Thymus (tissue), 11 donors: ENCODE measurements around the gene EXOC3L2. TPM values are rescaled to one million over a fixed set of nuclear protein-coding genes. Genes with fewer than 3 reads are reported as not detected.

Source experiments
- DNase-seq, 9 donors: peaks; one replicate each; pipeline ENCODE4 v3.0.0-alpha.2; 2013; ENCODE audit warnings: low spot score in 9 of 9, low read depth in 6 of 9, missing footprints in 1 of 9
- H3K27ac ChIP-seq, 2 donors: one replicate each; pipeline ENCODE4 v1.5.1; 2013; ENCODE audit warnings: control low read depth in 1 of 2, low read depth in 1 of 2, low read length in 1 of 2, mild to moderate bottlenecking in 1 of 2, moderate library complexity in 1 of 2
- H3K27me3 ChIP-seq, 2 donors: one replicate each; pipeline ENCODE4 v1.5.1; 2013; ENCODE audit warnings: low read length in 1 of 2; ENCODE audit not compliant: control insufficient read depth in 2 of 2, insufficient read depth in 1 of 2
- H3K36me3 ChIP-seq, 2 donors: one replicate each; pipeline ENCODE4 v1.5.1; 2013; ENCODE audit warnings: low read length in 1 of 2, mild to moderate bottlenecking in 1 of 2, moderate library complexity in 1 of 2; ENCODE audit not compliant: control insufficient read depth in 2 of 2, insufficient read depth in 2 of 2
- H3K4me1 ChIP-seq, 2 donors: one replicate each; pipeline ENCODE4 v1.5.1; 2013; ENCODE audit warnings: low read length in 2 of 2; ENCODE audit not compliant: control insufficient read depth in 2 of 2, insufficient read depth in 2 of 2
- H3K4me3 ChIP-seq, 2 donors: one replicate each; pipeline ENCODE4 v1.5.1; 2013; ENCODE audit warnings: low read length in 2 of 2, control low read depth in 1 of 2, mild to moderate bottlenecking in 1 of 2
- H3K9me3 ChIP-seq, 2 donors: one replicate each; pipeline ENCODE4 v1.5.1; 2013; ENCODE audit warnings: low read length in 1 of 2, mild to moderate bottlenecking in 1 of 2; ENCODE audit not compliant: control insufficient read depth in 2 of 2, insufficient read depth in 1 of 2
- WGBS: extraction: QIAGEN DNeasy Blood & Tissue Kit; methylation state at CpG from one replicate; pipeline ENCODE4 v1.1.7; 2013; 5-methylcytosine and 5-hydroxymethylcytosine counted together
- polyA plus RNA-seq: library from polyadenylated mRNA; stranded (reverse); fragments of 200-250 nt; gene quantifications from one replicate; pipeline ENCODE4 v1.2.3, GENCODE V29; 2013
- total RNA-seq: library from RNA; stranded (reverse); fragments of 120-200 nt; gene quantifications from one replicate; pipeline ENCODE4 v1.2.4, GENCODE V29; 2013
- donor health status: healthy.

The EXOC3L2 gene
- total and polyA plus RNA-seq, 2 donors: 0.42 to 0.75 TPM

- Histone ChIP-seq H3K27ac (no peak overlapping the region), H3K4me3 (no peak overlapping the region), H3K9me3 (no peaks in the 10 kb centered on the region), H3K4me1 (no peaks in the 10 kb centered on the region), H3K27me3 (peaks cover 37 to 77% of the 10 kb centered on the region in 2 donors), H3K36me3 (no peaks in the 10 kb centered on the region)
- DNase-seq: no peak
- WGBS: 69% methylated on average over 4 of the region's 4 CpGs
Measured at GRCh38 chr19:45218426-45218825, 26.8 kb downstream of the EXOC3L2 start.

GRCh38 chr19:45217957-45218334 lies 27.3 kb downstream of the EXOC3L2 start:
- H3K27ac ChIP-seq: no peak overlapping the region
- no peaks in the 10 kb centered on the region for H3K4me1 ChIP-seq
- H3K4me3 ChIP-seq: no peak overlapping the region
- no peaks in the 10 kb centered on the region for H3K9me3 ChIP-seq
- peaks cover 37 to 82% of the 10 kb centered on the region in 2 donors for H3K27me3 ChIP-seq
- DNase-seq: no peak
- 78% methylated on average over 14 of the region's 14 CpGs for WGBS
- no peaks in the 10 kb centered on the region for H3K36me3 ChIP-seq

GRCh38 chr19:45217193-45217956 lies 27.8 kb downstream of the EXOC3L2 start:
- H3K4me1 ChIP-seq: no peaks in the 10 kb centered on the region
- H3K4me3 ChIP-seq: no peak overlapping the region
- DNase-seq: no peak
- peaks cover 37 to 84% of the 10 kb centered on the region in 2 donors for H3K27me3 ChIP-seq
- no peak overlapping the region for H3K27ac ChIP-seq
- H3K9me3 ChIP-seq: no peaks in the 10 kb centered on the region
- 28% methylated on average over 46 of the region's 46 CpGs for WGBS
- H3K36me3 ChIP-seq: no peaks in the 10 kb centered on the region

GRCh38 chr19:45216667-45217066 lies 28.5 kb downstream of the EXOC3L2 start:
- Histone ChIP-seq H3K9me3 (no peaks in the 10 kb centered on the region), H3K4me3 (no peak overlapping the region), H3K27ac (no peak overlapping the region), H3K27me3 (peaks cover 37 to 89% of the 10 kb centered on the region in 2 donors), H3K4me1 (no peaks in the 10 kb centered on the region), H3K36me3 (no peaks in the 10 kb centered on the region)
- 84% methylated on average over 6 of the region's 6 CpGs for WGBS
- no peak for DNase-seq

- no peaks in the 10 kb centered on the region for H3K36me3 ChIP-seq
- no peak overlapping the region for H3K27ac ChIP-seq
- H3K27me3 ChIP-seq: peaks cover 37 to 93% of the 10 kb centered on the region in 2 donors
- H3K4me3 ChIP-seq: no peak overlapping the region
- DNase-seq: no peak
- no peaks in the 10 kb centered on the region for H3K4me1 ChIP-seq
- H3K9me3 ChIP-seq: no peaks in the 10 kb centered on the region
- 9% methylated on average over 35 of the region's 35 CpGs for WGBS
Measured at GRCh38 chr19:45215391-45216191, 29.6 kb downstream of the EXOC3L2 start.

GRCh38 chr19:45213031-45213430 lies 32.2 kb downstream of the EXOC3L2 start:
- Histone ChIP-seq H3K27me3 (peaks cover 30 to 71% of the 10 kb centered on the region in 2 donors), H3K36me3 (no peaks in the 10 kb centered on the region), H3K27ac (no peak overlapping the region), H3K4me1 (no peaks in the 10 kb centered on the region), H3K9me3 (no peaks in the 10 kb centered on the region), H3K4me3 (no peak overlapping the region)
- DNase-seq: no peak
- WGBS: 96% methylated on average over 23 of the region's 23 CpGs

- H3K27ac ChIP-seq: no peak overlapping the region
Measured at GRCh38 chr19:45211751-45212381, 33.3 kb downstream of the EXOC3L2 start.

GRCh38 chr19:45206328-45206727 lies 38.9 kb downstream of the EXOC3L2 start:
- Histone ChIP-seq H3K27ac (no peak overlapping the region), H3K4me1 (no peaks in the 10 kb centered on the region), H3K4me3 (no peak overlapping the region), H3K27me3 (peaks cover 0 to 9% of the 10 kb centered on the region in 2 donors), H3K9me3 (no peaks in the 10 kb centered on the region), H3K36me3 (no peaks in the 10 kb centered on the region)
- WGBS: 98% methylated on average over 3 of the region's 3 CpGs
- DNase-seq: no peak

More at GRCh38 chr19:45211751-45212381, 33.3 kb downstream of the EXOC3L2 start:
- Histone ChIP-seq H3K4me1 (no peaks in the 10 kb centered on the region), H3K4me3 (no peak overlapping the region), H3K36me3 (no peaks in the 10 kb centered on the region), H3K27me3 (peaks cover 18 to 59% of the 10 kb centered on the region in 2 donors), H3K9me3 (no peaks in the 10 kb centered on the region)
- WGBS: 34% methylated on average over 17 of the region's 17 CpGs
- DNase-seq: no peak

- WGBS: 95% methylated on average over 12 of the region's 12 CpGs
- H3K27me3 ChIP-seq: peaks cover 0 to 4% of the 10 kb centered on the region in 2 donors
- H3K9me3 ChIP-seq: no peaks in the 10 kb centered on the region
- H3K4me1 ChIP-seq: no peaks in the 10 kb centered on the region
- H3K36me3 ChIP-seq: no peaks in the 10 kb centered on the region
- no peak overlapping the region for H3K27ac ChIP-seq
- H3K4me3 ChIP-seq: no peak overlapping the region
- no peak for DNase-seq
Measured at GRCh38 chr19:45205810-45206209, 39.4 kb downstream of the EXOC3L2 start.
